SU-DHL-6 (cell line): ENCODE results near the gene ARAF.

Experiments used
- H2AFZ ChIP-seq: fragments of 200-600 bp; sonication (generic); 2 replicates; pipeline ENCODE4 v1.6.1; 2014; ENCODE audit warnings: low read depth, mild to moderate bottlenecking, moderate library complexity, mixed read lengths, antibody characterized with exemption, low read length; ENCODE audit not compliant: severe bottlenecking
- H3F3A ChIP-seq: fragments of 200-600 bp; shearing (Covaris generic); 2 replicates; pipeline ENCODE4 v1.6.0; 2016; ENCODE audit warnings: antibody characterized with exemption, mild to moderate bottlenecking; ENCODE audit not compliant: insufficient read depth
- H3K27ac ChIP-seq: fragments of 200-600 bp; sonication (generic); 2 replicates; pipeline ENCODE4 v1.5.1; 2016; ENCODE audit warnings: low read depth, mild to moderate bottlenecking, low read length, moderate library complexity, mixed read lengths
- H3K27me3 ChIP-seq: fragments of 200-600 bp; sonication (generic), shearing (Covaris generic); 2 replicates; pipeline ENCODE4 v1.6.0; 2014; ENCODE audit warnings: mild to moderate bottlenecking, low read length
- H3K36me3 ChIP-seq: fragments of 200-600 bp; sonication (generic); 2 replicates; pipeline ENCODE4 v1.6.1; 2014; ENCODE audit warnings: mild to moderate bottlenecking, low read length, mixed read lengths
- H3K4me2 ChIP-seq: fragments of 300-600, 200-600 bp; shearing (Covaris generic), sonication (generic); 2 replicates; pipeline ENCODE4 v1.6.0; 2014; ENCODE audit warnings: low read length, low read depth, mild to moderate bottlenecking; ENCODE audit not compliant: poor library complexity, severe bottlenecking
- H3K4me3 ChIP-seq: fragments of 200-600 bp; sonication (generic); 2 replicates; pipeline ENCODE4 v1.5.1; 2014; ENCODE audit warnings: antibody characterized with exemption, low read length, mild to moderate bottlenecking, mixed read lengths; ENCODE audit not compliant: insufficient read depth, poor library complexity, severe bottlenecking
- H3K79me2 ChIP-seq: fragments of 200-600 bp; sonication (generic); 2 replicates; pipeline ENCODE4 v1.6.1; 2014; ENCODE audit warnings: mild to moderate bottlenecking, low read length, moderate library complexity; ENCODE audit not compliant: insufficient read depth
- H3K9ac ChIP-seq: fragments of 200-600 bp; sonication (generic); 2 replicates; pipeline ENCODE4 v1.7.0; 2014; ENCODE audit warnings: mild to moderate bottlenecking, low read length
- H3K9me2 ChIP-seq: fragments of 200-600 bp; sonication (generic); replicated peaks from 2 replicates; pipeline ENCODE4 v1.6.1; 2014; ENCODE audit warnings: low read length; ENCODE audit not compliant: insufficient read depth
- H3K9me3 ChIP-seq: fragments of 200-600 bp; sonication (generic); 2 replicates; pipeline ENCODE4 v1.6.1; 2014; ENCODE audit warnings: low read length, mixed read lengths; ENCODE audit not compliant: insufficient read depth
- H4K20me1 ChIP-seq: fragments of 200-600 bp; sonication (generic); 2 replicates; pipeline ENCODE4 v1.6.1; 2014; ENCODE audit warnings: low read depth, mild to moderate bottlenecking, antibody characterized with exemption, low read length, moderate library complexity, mixed read lengths
- CTCF ChIP-seq: fragments of 200-600 bp; sonication (generic); IDR thresholded peaks from one replicate; pipeline ENCODE4 v1.5.1; 2017; ENCODE audit warnings: antibody characterized with exemption, mild to moderate bottlenecking, low read length, moderate library complexity; ENCODE audit not compliant: insufficient read depth, poor library complexity, severe bottlenecking
- EZH2phosphoT487 ChIP-seq: fragments of 200-600 bp; sonication (generic), shearing (Covaris generic); conservative IDR thresholded peaks from 2 replicates; pipeline ENCODE4 v1.6.1; 2018; ENCODE audit warnings: mild to moderate bottlenecking, antibody characterized with exemption, low read length, moderate library complexity, mixed read lengths

ARAF gene

GRCh38 chrX:47515941-47516665, 44.9 kb upstream of the ARAF start:
- Histone ChIP-seq H3K9me2 (no peaks in the 10 kb centered on the region), H3K27me3 (no peaks in the 10 kb centered on the region), H3K27ac (no peak overlapping the region), H2AFZ (no peak overlapping the region), H3K4me2 (no peak overlapping the region), H4K20me1 (no peaks in the 10 kb centered on the region), H3K9me3 (no peaks in the 10 kb centered on the region), H3F3A (no peaks in the 10 kb centered on the region), H3K9ac (no peak overlapping the region), H3K4me3 (no peak overlapping the region), H3K36me3 (no peaks in the 10 kb centered on the region), H3K79me2 (no peaks in the 10 kb centered on the region)
- no peak for TF ChIP-seq CTCF
- TF ChIP-seq EZH2phosphoT487: no peak

- no peak overlapping the region for H3K9ac ChIP-seq
- H3K79me2 ChIP-seq: no peaks in the 10 kb centered on the region
- H3K9me3 ChIP-seq: no peaks in the 10 kb centered on the region
- H3K27ac ChIP-seq: no peak overlapping the region
- H3K4me3 ChIP-seq: no peak overlapping the region
- H3F3A ChIP-seq: no peaks in the 10 kb centered on the region
- H3K27me3 ChIP-seq: no peaks in the 10 kb centered on the region
- no peaks in the 10 kb centered on the region for H3K9me2 ChIP-seq
- TF ChIP-seq EZH2phosphoT487: no peak
- TF ChIP-seq CTCF: no peak
- H3K36me3 ChIP-seq: no peaks in the 10 kb centered on the region
- no peaks in the 10 kb centered on the region for H4K20me1 ChIP-seq
- H3K4me2 ChIP-seq: no peak overlapping the region
- no peak overlapping the region for H2AFZ ChIP-seq
Observed at GRCh38 chrX:47518144-47518543, 42.9 kb upstream of the ARAF start.

- Histone ChIP-seq H3K27ac (no peak overlapping the region), H3K9ac (peak overlapping the region; percentile 62), H3K27me3 (no peaks in the 10 kb centered on the region)
Observed at GRCh38 chrX:47523297-47523696, 37.7 kb upstream of the ARAF start.

More at GRCh38 chrX:47523297-47523696, 37.7 kb upstream of the ARAF start:
- peak overlapping the region; percentile 52 for H3K4me3 ChIP-seq
- no peaks in the 10 kb centered on the region for H3F3A ChIP-seq
- no peaks in the 10 kb centered on the region for H4K20me1 ChIP-seq
- H2AFZ ChIP-seq: peak overlapping the region; percentile 86
- peak overlapping the region; percentile 77 for H3K4me2 ChIP-seq
- no peaks in the 10 kb centered on the region for H3K9me3 ChIP-seq
- peak; percentile 28 for TF ChIP-seq CTCF
- TF ChIP-seq EZH2phosphoT487: no peak
- no peaks in the 10 kb centered on the region for H3K9me2 ChIP-seq
- no peaks in the 10 kb centered on the region for H3K36me3 ChIP-seq
- no peaks in the 10 kb centered on the region for H3K79me2 ChIP-seq
